IPS DF 4.7 (cell line): ENCODE results near the gene GNB1L.
"Not testable (repeated sequence)": the region's sequence is repeated elsewhere in the genome, so short reads cannot be mapped to it uniquely, and the experiment has no call there.

Experiments
- DNase-seq: peaks from one replicate; pipeline ENCODE4 v3.0.0-alpha.2; 2013; ENCODE audit warnings: low spot score; ENCODE audit errors: extremely low read depth

The GNB1L gene

DNA sequence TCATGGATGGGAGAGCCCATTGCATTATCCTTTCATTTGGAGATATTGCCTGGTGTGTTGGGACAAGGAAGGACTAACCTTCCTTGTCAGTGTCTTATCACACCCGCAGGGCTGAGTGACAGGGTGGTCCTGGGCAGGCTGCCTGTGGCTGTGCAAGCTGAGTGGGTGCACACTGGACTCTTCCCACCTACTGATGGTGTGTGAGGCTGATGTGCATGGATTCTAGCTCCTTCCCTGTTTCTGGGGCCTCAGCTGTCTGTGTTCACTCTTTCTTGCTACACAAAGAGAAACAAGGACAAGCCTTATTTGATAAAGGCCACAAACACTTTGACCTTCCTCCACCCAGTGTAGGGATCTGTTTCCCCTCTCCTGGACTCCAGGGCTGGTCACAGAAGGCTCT is 72.1 kb downstream of the GNB1L start:
- no peak for DNase-seq

DNA sequence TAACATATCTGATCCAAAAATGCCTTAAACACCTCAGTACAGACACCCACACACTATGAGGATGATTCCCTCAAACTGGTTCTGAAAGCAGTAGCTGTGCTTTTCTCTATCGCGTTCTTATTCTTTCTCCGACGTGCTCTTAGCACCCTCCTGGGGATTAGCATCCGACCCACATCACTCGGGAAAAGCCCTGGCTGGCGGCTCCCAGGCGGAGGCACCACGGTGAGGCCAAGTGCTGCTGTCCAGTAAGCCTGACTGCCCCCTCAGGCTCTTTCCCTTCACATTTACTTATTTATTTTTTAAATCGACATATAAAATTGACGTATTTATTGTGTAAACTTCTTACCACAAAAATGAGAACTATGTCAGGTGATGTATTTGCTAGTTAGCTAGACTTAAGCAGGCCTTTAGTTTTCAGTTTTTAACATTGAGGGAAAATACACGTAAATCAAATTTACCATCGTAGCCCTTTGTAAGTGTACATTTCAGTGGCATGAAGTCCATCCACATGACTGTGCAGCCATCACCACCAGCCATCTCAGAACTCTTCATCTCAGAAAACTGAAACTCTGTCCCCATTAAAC is 74.9 kb downstream of the GNB1L start:
- no peak for DNase-seq

DNA sequence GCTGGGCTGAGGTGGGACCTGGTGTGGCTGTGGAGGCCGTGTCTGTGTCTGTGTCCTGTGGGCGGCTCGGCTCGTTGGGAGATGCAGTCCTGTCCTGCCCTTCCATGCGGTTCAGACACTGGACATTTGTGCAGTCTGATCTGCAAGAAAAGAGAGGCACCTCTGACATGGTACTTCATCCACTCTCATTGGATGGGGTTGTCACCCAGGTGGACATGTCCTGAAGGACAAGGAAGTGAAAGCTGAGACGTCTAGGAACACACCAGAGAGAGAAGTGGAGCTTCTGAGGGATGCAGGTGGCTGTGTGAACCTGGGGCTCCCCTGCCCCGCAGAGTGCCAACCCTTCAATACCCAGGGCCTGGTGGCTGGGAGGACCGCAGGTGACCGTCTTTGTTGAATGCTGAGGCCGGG is 75.7 kb downstream of the GNB1L start:
- DNase-seq: no peak

- not testable (repeated sequence) for DNase-seq
Observed at GRCh38 chr22:19777192-19777591, 77.5 kb downstream of the GNB1L start.

DNA sequence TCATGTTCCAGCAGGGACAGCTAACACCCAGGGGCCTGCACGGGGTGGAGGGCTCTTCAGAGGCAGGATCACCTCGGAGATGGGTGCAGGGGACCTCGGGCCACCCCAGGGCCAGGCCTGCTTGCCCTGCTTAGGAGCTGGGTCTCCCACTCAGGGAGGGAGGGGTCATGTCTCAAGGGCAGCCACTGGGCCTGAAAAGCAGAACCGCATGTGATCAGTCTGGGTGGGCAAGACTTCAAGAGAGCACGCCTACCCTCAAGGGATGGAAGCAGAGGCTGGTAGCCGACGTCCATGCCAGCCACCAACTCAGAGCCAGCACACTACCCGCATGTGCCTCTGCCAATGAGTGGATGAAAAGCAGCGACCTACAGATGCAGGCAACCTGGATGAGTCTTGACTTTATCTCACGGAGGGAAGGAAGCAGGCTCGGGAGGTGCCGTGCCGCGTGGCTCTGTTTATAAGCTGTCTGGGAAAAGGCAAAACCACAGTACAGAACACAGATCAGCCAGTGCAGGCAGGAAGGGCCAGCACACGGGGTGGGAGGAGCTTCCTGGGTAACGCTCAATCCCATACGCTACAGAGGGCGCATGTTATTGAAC is 78.1 kb downstream of the GNB1L start:
- DNase-seq: no peak

DNA sequence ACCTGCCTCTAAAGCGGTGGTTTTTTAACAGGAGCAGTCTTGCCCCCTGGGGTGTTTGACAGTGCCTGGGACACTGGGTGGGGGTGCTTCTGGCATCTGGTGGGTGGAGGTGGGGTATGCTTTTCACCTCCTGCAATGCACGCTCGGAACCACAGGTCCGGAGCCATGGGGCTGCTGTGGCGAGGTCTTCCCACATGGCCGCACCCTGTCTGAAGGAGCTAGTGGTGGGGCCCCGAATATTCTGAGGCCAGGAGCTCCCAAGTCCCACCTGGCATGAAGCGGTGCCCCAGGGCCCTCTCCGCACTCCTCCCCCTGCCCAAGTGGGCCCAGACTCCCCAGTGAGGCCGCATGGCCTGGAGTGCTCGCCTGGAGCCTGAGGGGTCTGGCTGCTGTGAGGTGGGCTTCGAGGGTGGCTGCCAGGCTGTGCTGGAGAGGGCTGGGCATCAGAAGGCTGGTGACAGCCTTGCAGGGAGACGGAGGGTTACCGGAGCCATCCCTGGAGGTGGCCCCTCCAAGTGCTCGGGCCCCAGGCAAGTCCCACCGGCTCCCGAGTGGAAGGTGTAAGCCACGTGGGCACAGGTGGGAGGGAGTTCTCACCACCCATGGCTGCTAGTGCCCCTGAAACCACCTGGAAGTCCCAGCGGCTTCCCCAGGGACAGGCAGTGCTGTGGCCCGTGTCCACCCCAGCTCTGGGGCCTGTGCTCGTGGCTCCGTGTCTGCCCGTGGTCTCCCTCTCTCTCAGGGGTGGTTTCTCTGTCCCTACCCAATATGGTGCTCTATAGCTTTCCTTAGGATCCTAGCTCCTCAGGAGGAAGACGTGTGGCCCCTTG is 79.0 kb downstream of the GNB1L start:
- no peak for DNase-seq

DNA sequence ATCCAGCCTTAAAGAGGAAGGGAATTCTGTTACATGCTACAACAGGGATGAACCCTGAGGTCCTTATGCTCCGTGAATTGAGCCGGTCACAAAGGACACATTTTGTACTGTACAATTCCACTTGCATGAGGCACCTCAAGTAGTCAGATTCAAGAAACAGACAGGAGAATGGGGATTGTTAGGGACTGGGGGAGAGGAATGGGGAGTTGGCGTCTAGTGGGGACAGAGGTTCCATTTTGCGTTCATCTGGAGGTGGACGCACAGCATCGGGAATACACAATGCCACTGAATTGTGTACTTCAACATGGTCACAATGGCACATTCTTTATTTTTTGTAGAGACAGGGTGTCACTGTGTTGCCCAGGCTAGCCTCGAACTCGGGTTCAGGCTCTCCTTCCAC is 80.0 kb downstream of the GNB1L start:
- no peak for DNase-seq

- DNase-seq: no peak
Observed at GRCh38 chr22:19773470-19774040, 81.1 kb downstream of the GNB1L start.

- no peak for DNase-seq
Observed at GRCh38 chr22:19772673-19773469, 81.8 kb downstream of the GNB1L start.

DNA sequence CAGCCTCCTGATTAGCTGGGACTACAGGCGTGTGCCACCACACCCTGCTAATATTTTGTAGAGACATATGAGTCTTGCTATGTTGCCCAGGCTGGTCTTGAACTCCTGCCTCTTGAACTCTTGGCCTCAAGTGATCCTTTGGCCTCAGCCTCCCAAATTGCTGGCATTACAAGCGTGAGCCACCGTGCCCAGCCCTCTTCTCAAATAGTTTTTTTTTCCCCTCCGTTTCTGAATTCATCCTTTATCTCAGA is 82.3 kb downstream of the GNB1L start:
- no peak for DNase-seq

GRCh38 chr22:19770349-19771220 is 84.1 kb downstream of the GNB1L start:
- DNase-seq: no peak

DNA sequence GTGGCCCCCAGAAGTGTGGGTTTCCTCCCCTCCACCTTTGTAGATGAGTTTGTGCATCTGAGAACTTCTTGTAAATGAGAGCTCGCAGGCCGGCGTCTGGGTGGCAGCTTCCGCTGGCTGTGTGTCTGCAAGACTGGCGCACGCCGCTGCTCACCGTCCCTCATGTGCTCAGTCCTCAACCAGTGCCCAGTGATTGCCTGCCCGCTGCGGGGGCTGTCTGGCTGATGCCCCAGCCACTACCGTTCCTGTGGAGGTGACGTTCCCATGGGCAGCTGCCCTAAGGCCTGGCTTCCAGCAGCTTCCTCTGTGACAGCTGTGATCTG is 85.3 kb downstream of the GNB1L start:
- no peak for DNase-seq

- DNase-seq: no peak
Observed at GRCh38 chr22:19767427-19768341, 87.0 kb downstream of the GNB1L start.

DNA sequence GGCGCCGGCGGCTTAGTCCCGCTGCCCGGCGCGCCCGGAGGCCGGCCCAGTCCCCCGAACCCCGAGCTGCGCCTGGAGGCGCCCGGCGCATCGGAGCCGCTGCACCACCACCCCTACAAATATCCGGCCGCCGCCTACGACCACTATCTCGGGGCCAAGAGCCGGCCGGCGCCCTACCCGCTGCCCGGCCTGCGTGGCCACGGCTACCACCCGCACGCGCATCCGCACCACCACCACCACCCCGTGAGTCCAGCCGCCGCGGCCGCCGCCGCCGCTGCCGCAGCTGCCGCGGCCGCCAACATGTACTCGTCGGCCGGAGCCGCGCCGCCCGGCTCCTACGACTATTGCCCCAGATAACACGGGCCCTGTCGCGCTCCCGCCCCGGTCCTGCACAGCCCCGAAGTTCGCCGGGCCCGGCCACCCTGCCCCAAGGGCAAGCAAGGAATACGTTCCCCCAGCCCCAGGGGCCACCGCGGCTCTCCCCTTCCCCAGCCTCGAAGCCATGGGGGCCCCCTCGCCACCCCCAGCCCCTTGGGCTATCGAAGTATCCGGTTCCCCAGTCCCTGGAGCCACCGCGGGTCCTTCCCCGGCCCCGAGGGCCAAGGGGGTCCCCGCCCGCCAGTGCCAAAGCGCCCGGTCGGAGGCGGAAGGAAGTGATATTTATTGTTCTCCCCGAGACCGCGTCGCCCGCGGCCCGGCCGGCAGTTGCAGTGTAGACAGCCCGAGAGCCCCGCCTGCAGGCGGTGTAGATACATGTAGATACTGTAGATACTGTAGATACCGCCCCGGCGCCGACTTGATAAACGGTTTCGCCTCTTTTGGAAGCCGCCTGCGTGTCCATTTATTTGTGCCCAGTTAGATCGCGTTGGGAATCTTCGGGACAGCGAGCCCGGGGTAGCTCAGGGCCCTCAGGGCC is 87.9 kb downstream of the GNB1L start:
- no peak for DNase-seq

- DNase-seq: no peak
Observed at GRCh38 chr22:19766240-19766510, 88.5 kb downstream of the GNB1L start.

- DNase-seq: no peak
Observed at GRCh38 chr22:19765477-19766239, 89.0 kb downstream of the GNB1L start.

DNA sequence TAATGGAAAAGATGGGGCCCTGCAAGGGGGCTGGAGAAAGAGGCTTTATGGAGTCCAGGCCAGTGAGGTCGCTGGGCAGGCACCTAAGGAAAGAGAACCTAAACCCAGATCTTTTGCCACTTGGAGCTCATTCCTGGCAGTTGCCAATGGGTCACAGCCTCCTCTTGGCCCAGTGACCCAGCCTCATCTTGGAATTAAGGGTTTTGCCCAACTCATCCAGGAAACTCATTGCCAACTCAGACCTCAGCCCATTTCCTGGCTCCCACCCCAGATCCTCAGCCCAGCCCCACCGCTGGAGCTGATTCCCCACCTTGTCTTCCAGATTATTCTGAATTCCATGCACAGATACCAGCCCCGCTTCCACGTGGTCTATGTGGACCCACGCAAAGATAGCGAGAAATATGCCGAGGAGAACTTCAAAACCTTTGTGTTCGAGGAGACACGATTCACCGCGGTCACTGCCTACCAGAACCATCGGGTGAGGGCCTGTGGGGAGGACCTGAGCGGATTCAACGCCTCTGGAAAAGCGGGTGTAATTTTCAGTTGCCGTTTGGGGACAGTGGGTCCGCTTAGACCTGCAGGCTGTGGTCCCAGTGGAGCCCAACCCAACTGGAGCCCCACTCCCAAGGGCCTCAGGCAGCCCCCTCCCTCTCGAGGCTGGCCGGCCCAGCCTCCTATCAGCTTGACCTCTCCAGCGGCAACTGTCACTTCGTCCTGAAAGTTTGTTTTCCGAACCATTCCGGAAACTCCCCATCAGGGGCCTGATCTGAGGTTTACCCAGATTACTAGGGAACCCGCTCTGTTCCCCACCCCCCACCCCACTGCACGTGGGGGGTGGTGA is 89.8 kb downstream of the GNB1L start:
- DNase-seq: no peak

- no peak for DNase-seq
Observed at GRCh38 chr22:19764299-19764593, 90.4 kb downstream of the GNB1L start.
